Bronchus fibroblast of lung (primary cell): ENCODE data around the gene ARHGEF25. TPM values are rescaled to one million over a fixed set of nuclear protein-coding genes. Genes with fewer than 3 reads are reported as not detected.

Experiments
- total RNA-seq: library from RNA; depleted of rRNA; stranded (reverse); fragments of >200 nt; gene quantifications from 2 replicates; pipeline ENCODE4 v1.2.3, GENCODE V29; 2015

ARHGEF25 gene
- total RNA-seq, result 15.6 and 16.5 TPM in 2 replicates

GRCh38 chr12:57611108-57611826, at the start of gene ARHGEF25:
Gene ARHGEF25 (plus strand): TSS chr12:57611435. CDS start chr12:57611895, 460 bp downstream.

GRCh38 chr12:57590864-57591781, 20.1 kb upstream of the ARHGEF25 start, which contains the start of gene PIP4K2C:
Gene PIP4K2C (plus strand): TSS chr12:57591192. CDS start chr12:57591290, 98 bp downstream.

GRCh38 chr12:57604454-57604991, 6.7 kb upstream of the ARHGEF25 start, which contains the start of gene DTX3:
Gene DTX3 (plus strand): TSS chr12:57604824. CDS start chr12:57606518, 1,694 bp downstream.

GRCh38 chr12:57632958-57633840, 22.0 kb downstream of the ARHGEF25 start, which contains the start of gene B4GALNT1:
Gene B4GALNT1 (minus strand): TSS chr12:57633201. CDS start chr12:57632132, 1,069 bp downstream.

Other genes with a start within 250 kb of the ARHGEF25 start
- 16.8 and 18.7 TPM in 2 replicates for gene R3HDM2, start 180.4 kb upstream of the ARHGEF25 start, total RNA-seq
- gene INHBC, start 176.7 kb upstream of the ARHGEF25 start, total RNA-seq, result under 0.01 TPM in 1 of 2 replicates, not detected in the other
- gene INHBE, start 156.1 kb upstream of the ARHGEF25 start, total RNA-seq, result 8.0 and 10.9 TPM in 2 replicates
- gene GLI1, start 151.7 kb upstream of the ARHGEF25 start, total RNA-seq, result 1.5 and 1.8 TPM in 2 replicates
- gene ARHGAP9, start 131.6 kb upstream of the ARHGEF25 start, total RNA-seq, result not detected in 2 replicates
- 160 and 168 TPM in 2 replicates for gene MARS1, start 123.4 kb upstream of the ARHGEF25 start, total RNA-seq
- gene DDIT3, start 90.9 kb upstream of the ARHGEF25 start, total RNA-seq, result 44.3 and 48.3 TPM in 2 replicates
- gene MBD6, start 88.6 kb upstream of the ARHGEF25 start, total RNA-seq, result 4.7 and 9.4 TPM in 2 replicates
- gene DCTN2, start 64.2 kb upstream of the ARHGEF25 start, total RNA-seq, result 166 and 209 TPM in 2 replicates
- gene KIF5A, start 61.4 kb upstream of the ARHGEF25 start, total RNA-seq, result 0.45 and 0.50 TPM in 2 replicates
- gene PIP4K2C, start 20.2 kb upstream of the ARHGEF25 start, total RNA-seq, result 12.2 and 14.3 TPM in 2 replicates
- 21.0 and 22.1 TPM in 2 replicates for gene DTX3, start 6.6 kb upstream of the ARHGEF25 start, total RNA-seq
- 1.3 and 1.7 TPM in 2 replicates for gene B4GALNT1, start 21.8 kb downstream of the ARHGEF25 start, total RNA-seq
- gene OS9, start 82.7 kb downstream of the ARHGEF25 start, total RNA-seq, result 144 and 160 TPM in 2 replicates
- gene AGAP2, start 127.3 kb downstream of the ARHGEF25 start, total RNA-seq, result under 0.01 and 0.15 TPM in 2 replicates
- gene TSPAN31, start 133.6 kb downstream of the ARHGEF25 start, total RNA-seq, result 47.7 and 49.4 TPM in 2 replicates
- gene CDK4, start 140.9 kb downstream of the ARHGEF25 start, total RNA-seq, result 202 and 252 TPM in 2 replicates
- gene MARCHF9, start 143.7 kb downstream of the ARHGEF25 start, total RNA-seq, result 2.2 and 2.4 TPM in 2 replicates
- gene CYP27B1, start 155.6 kb downstream of the ARHGEF25 start, total RNA-seq, result 0.15 and 1.7 TPM in 2 replicates
- gene METTL1, start 160.7 kb downstream of the ARHGEF25 start, total RNA-seq, result 15.3 and 16.1 TPM in 2 replicates
- 3.9 and 5.4 TPM in 2 replicates for gene EEF1AKMT3, start 161.2 kb downstream of the ARHGEF25 start, total RNA-seq
- gene TSFM, start 171.4 kb downstream of the ARHGEF25 start, total RNA-seq, result 30.8 and 31.8 TPM in 2 replicates
- 0.34 and 0.89 TPM in 2 replicates for gene AVIL, start 207.3 kb downstream of the ARHGEF25 start, total RNA-seq
- 119 and 130 TPM in 2 replicates for gene CTDSP2, start 235.3 kb downstream of the ARHGEF25 start, total RNA-seq